ENCODE measurements around the gene OR10H3.
A peak's percentile ranks its signal among the peaks of the same experiment; 100 is the strongest.
"Not testable (repeated sequence)": the region's sequence is repeated elsewhere in the genome, so short reads cannot be mapped to it uniquely, and the experiment has no call there.

OR10H3 gene

GRCh38 chr19:15779756-15780476 is 42.1 kb downstream of the OR10H3 start:
- DNase-seq (ENCODE audit: low spot score): peak; percentile 88

GRCh38 chr19:15780610-15781418 is 43.0 kb downstream of the OR10H3 start:
- DNase-seq (ENCODE audit: low spot score): no peak

- DNase-seq (ENCODE audit: low spot score): no peak
These were observed 43.9 kb downstream of the OR10H3 start for GRCh38 chr19:15781661-15782060.

- DNase-seq (ENCODE audit: low spot score): no peak
These were observed 44.4 kb downstream of the OR10H3 start for GRCh38 chr19:15782211-15782610.

GRCh38 chr19:15782896-15783295 is 45.1 kb downstream of the OR10H3 start:
- not testable (repeated sequence) for DNase-seq (ENCODE audit: low spot score)

- DNase-seq (ENCODE audit: low spot score): no peak
These were observed 49.9 kb downstream of the OR10H3 start, which contains the start of gene OR10H5 for GRCh38 chr19:15787611-15788155. Gene OR10H5, plus strand, starts transcription at chr19:15787661. Its CDS starts 6,388 bp downstream, at chr19:15794049.

GRCh38 chr19:15788594-15789270 is 50.9 kb downstream of the OR10H3 start:
- DNase-seq (ENCODE audit: low spot score): no peak

GRCh38 chr19:15790096-15790495 is 52.3 kb downstream of the OR10H3 start:
- DNase-seq (ENCODE audit: low spot score): no peak

All from putamen (tissue), 1 donor.